ENCODE data around the gene AGPS.

Gene AGPS

GRCh38 chr2:177506998-177507397 lies 114.4 kb downstream of the AGPS start:
- no peak overlapping the region for H3K4me3 ChIP-seq (replicated peaks; ENCODE audit: insufficient read depth, low read length)
- no peaks in the 10 kb centered on the region for H3K27me3 ChIP-seq (ENCODE audit: insufficient read depth, poor library complexity, severe bottlenecking)
- no peak for DNase-seq (ENCODE audit: low read depth in 1 of 2, low spot score in 1 of 2)
- no peak overlapping the region for H3K27ac ChIP-seq (replicated peaks)
- TF ChIP-seq GABPA (IDR thresholded peaks at IDR 0.05; ENCODE audit: low read depth) (no peak), CTCF (IDR thresholded peaks at IDR 0.05; ENCODE audit: insufficient read depth, low read length) (no peak), SPI1 (IDR thresholded peaks at IDR 0.05; ENCODE audit: borderline replicate concordance, low read depth) (no peak), POLR2AphosphoS5 (IDR thresholded peaks at IDR 0.05; ENCODE audit: low read depth) (no peak), REST (IDR thresholded peaks at IDR 0.05; ENCODE audit: insufficient replicate concordance, low read depth) (no peak)

GRCh38 chr2:177516824-177517544 lies 124.4 kb downstream of the AGPS start:
- H3K4me3 ChIP-seq (replicated peaks; ENCODE audit: insufficient read depth, low read length), result no peak overlapping the region
- no peak for DNase-seq (ENCODE audit: low read depth in 1 of 2, low spot score in 1 of 2)
- H3K27me3 ChIP-seq (ENCODE audit: insufficient read depth, poor library complexity, severe bottlenecking), result no peaks in the 10 kb centered on the region

More at GRCh38 chr2:177516824-177517544, 124.4 kb downstream of the AGPS start:
- TF ChIP-seq CTCF (IDR thresholded peaks at IDR 0.05; ENCODE audit: insufficient read depth, low read length) (no peak), POLR2AphosphoS5 (IDR thresholded peaks at IDR 0.05; ENCODE audit: low read depth) (no peak), REST (IDR thresholded peaks at IDR 0.05; ENCODE audit: insufficient replicate concordance, low read depth) (no peak), SPI1 (IDR thresholded peaks at IDR 0.05; ENCODE audit: borderline replicate concordance, low read depth) (no peak), GABPA (IDR thresholded peaks at IDR 0.05; ENCODE audit: low read depth) (no peak)
- no peak overlapping the region for H3K27ac ChIP-seq (replicated peaks)
